Inferior parietal cortex (tissue), 1 donor: ENCODE measurements around the gene FHIT.

Experiments
- DNase-seq: peaks from one replicate; pipeline ENCODE4 v3.0.0-alpha.2; 2016; ENCODE audit errors: extremely low spot score

The FHIT gene

GRCh38 chr3:60217156-60217911 lies 1033.9 kb downstream of the FHIT start:
- no peak for DNase-seq

GRCh38 chr3:60216462-60217075 lies 1034.7 kb downstream of the FHIT start:
- no peak for DNase-seq

DNA sequence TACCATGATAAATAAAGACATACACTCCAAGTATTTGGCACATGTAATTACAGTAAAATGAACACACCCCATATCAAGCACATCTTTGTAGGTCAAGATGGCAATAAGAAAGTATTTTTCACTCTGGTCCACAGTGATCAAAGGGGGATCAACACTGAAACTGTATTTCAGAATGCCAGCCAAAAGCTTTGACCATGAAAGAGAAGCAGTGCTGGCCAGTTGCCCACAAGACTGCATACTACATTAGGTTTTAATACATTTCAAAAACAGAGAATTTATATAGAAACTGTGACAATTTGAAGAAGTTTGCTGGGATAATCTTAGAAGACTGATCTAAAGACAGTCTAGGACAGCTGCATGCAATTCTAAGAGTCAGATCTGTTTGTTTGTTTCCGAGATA lies 1035.3 kb downstream of the FHIT start:
- no peak for DNase-seq

GRCh38 chr3:60207905-60208304 lies 1043.3 kb downstream of the FHIT start:
- no peak for DNase-seq

GRCh38 chr3:60206206-60206605 lies 1045.0 kb downstream of the FHIT start:
- DNase-seq = no peak

GRCh38 chr3:60202052-60202726 lies 1049.1 kb downstream of the FHIT start:
- no peak for DNase-seq

GRCh38 chr3:60199306-60199705 lies 1051.9 kb downstream of the FHIT start:
- no peak for DNase-seq

DNA sequence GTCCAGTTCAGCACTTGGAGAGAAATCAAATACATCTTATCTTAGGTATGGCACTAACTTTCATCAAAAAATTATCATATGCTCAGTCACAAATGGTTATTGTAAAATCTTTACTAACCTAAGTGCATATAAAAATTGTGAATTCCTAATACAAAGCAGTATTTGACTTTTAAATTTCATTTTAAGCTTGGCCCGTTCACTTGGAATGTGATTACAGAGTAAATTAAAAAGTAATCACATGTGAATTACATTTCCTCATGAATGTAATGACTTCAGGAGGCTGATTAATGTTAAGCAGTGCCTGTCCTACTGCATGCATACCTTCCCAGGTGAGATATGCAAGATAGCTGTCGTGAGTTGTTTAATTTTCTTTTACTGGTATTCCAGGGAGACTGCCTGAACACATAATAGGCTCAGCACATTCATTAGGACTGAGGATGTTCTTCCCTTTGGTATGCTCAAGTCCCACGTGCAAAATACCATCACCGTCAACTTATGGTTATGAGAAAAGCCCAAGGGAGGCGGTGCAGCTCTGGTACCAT lies 1053.0 kb downstream of the FHIT start:
- no peak for DNase-seq

GRCh38 chr3:60192297-60193114 lies 1058.7 kb downstream of the FHIT start:
- no peak for DNase-seq

GRCh38 chr3:60190073-60190472 lies 1061.2 kb downstream of the FHIT start:
- no peak for DNase-seq

DNA sequence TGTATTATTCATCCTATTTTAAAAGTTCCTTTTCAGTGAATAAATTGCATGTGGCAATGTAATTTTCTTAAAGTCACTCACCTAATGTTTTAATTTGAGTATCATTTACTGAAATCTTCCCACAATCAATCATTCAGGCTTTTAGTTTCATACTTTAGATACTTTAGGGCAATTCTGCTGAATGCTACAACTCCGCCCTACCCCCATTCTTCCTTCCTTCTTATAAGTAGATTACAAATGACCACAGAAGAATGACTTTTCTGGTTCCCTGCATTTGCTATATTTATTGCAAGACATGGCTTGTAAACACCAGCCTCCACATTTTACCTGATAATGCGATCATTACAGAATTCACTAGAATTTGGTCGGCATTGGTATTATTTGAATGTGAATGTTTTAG lies 1061.9 kb downstream of the FHIT start:
- DNase-seq = no peak

DNA sequence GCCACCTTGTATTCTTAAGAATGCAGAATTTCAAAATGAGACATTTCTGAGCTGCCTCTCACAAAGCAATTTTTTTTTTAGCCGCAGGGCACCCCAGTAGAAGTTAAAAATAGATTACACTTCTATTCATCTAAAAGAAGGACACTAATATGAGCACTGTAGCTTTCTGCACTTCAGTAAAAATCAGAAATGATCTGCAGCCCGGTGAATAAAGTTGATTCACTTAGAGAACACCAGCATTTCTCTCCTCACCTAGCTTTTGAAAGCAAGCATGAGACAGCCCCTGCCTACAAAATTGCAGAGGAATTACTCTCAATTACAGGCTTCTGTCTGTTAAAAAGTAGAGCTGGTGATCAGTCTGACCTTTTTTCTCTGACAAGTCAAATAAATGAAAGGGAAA lies 1062.4 kb downstream of the FHIT start:
- no peak for DNase-seq

DNA sequence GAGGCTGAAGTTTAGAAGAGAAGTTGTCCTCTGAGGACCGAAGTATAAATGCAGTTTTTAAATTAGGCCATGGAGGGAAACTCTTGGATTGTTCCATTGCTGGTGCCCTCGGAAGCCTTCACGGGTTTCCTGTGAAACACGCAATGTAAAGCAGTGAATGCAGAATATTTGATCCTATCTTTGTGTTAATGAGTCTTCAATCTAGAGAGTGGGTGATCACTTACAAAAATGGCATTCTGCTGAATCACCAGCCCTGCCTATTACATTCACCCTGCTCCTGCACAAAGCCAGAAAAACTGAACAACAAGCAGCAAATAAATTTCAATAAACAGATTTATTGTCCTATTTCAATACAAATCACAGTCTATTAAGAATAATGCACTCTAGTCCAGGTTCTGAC lies 1063.9 kb downstream of the FHIT start:
- DNase-seq = no peak

- DNase-seq = no peak
These were observed 1064.9 kb downstream of the FHIT start for GRCh38 chr3:60186359-60186758.

DNA sequence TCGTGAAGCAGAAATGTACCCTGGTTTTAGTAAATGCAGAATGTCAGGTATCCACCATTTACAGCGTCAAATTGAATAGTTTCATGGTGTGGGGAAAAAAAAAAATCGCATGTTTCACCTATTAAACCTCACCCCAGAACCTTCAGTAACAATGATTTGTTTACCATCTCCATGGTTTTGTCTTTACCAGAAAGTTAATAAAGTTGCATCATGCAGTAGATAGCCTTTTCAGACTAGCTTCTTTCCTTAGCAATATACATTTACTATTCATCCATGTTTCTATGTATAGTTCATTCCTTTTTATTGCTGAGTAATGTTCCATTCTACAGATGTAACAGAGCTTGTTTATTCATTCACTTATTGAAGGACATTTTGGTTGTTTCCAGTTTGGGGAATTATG lies 1066.1 kb downstream of the FHIT start:
- DNase-seq = no peak

DNA sequence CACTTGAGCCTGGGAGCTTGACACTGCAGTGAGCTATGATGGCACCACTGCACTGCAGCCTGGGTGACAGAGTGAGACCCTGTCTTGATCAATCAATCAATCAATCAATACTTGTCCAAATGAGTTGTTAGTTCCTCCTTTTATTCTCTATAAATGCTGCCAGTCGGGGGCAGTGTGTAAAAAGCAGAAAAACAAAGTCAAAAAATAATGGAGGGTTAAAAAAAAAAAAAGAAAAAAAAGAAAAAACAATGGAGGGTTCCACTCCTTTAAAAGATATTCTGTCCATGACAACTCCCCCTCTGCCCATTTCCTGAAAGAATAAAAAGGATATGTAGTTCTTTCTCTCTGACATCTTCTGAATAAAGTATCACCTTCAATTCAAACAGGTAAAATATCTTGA lies 1068.6 kb downstream of the FHIT start:
- DNase-seq = no peak

GRCh38 chr3:60178931-60179653 lies 1072.2 kb downstream of the FHIT start:
- no peak for DNase-seq

DNA sequence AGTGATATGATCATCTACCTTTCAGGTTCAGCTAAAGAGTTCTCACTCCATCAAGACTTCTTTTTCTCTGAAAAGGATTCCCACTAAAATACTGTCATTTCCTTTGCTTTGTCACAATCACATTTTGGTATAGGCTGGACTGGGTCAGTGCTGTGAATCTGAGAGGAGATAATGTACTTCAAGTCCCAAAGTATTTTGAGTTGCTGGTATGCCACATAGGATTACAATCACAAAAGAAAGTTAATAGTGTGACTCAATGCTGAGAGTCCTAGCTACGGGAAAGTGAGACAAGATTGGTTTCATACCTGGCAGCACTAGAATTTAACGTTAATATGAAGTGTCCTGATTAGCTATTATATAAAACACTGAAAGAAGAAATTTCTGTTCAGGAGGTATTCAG lies 1073.5 kb downstream of the FHIT start:
- no peak for DNase-seq

GRCh38 chr3:60176614-60177013 lies 1074.6 kb downstream of the FHIT start:
- no peak for DNase-seq

DNA sequence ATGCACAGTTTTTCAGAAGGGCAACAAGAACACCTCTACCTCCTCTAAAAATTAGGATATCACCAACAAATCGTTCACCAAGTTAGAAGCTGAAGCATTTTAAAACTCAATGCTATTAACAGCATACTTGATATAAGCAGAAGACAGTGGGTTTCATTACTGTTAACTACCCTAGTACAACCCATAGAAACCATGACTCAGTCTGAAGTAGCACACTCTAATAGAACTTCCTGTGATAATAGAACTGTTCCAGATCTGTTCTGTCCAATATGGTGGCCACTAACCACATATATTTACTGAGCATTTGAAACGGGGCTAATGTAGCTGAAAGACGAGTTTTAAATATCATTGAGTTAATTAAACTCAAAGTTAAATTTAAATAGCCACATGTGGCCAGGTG lies 1075.6 kb downstream of the FHIT start:
- DNase-seq = no peak

- no peak for DNase-seq
These were observed 1081.5 kb downstream of the FHIT start for GRCh38 chr3:60169755-60170154.
